HG03520 (cell line): Measurements from ENCODE around the gene GPER1.
"Not testable (repeated sequence)": the region's sequence is repeated elsewhere in the genome, so short reads cannot be mapped to it uniquely, and the experiment has no call there.

Experiments used
- ATAC-seq: cut with Tn5 transposase; IDR thresholded peaks from one replicate; pipeline ENCODE4 v1.9.1; 2021; ENCODE audit warnings: mild to moderate bottlenecking, moderate library complexity; ENCODE audit not compliant: unreplicated experiment

Gene GPER1

DNA sequence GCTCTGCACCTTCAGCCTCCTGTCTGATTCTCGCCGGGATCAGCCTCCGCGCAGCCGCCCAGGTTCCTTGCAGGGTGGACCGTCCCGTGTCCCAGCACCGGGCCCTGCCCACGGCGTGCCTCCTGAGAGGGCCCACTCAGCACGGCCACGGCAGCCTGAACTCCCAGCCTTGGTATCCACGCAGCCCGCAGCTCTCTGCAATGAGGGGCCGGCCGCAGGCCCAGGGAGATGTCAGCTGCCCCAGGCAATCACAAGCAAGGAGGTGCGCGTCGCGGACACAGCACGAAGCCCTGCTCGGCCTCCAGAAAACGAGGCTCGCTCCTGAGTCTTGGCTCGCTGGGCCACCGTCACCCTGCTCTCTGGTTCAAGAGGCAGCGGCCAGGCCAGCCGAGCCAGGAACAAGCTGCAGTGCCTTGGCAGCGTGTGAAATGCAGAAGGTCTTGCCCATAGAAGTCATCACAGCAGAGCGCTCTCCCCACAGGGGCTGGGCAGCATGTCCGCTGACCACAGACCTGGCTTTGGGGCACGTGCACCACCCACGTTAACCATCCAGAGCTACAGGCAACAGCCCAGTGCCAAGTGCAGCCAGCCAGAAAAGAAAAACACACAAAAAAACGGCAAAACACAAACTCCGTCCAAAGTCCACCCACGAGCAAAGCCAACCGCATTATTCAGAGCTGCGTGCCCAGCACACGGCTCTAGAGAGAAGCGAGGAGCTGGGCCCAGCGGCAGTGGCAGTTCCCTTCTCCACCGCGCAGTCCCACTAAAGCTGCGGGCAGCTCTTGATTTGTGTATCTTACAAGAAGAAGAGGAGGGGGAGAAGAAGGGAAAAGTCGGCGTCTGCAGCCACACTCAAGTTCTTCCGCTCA, 13.9 kb downstream of the GPER1 start:
- ATAC-seq, result no peak

GRCh38 chr7:1103009-1103788, 15.3 kb downstream of the GPER1 start:
- no peak for ATAC-seq

GRCh38 chr7:1103789-1104515, 16.0 kb downstream of the GPER1 start:
- no peak for ATAC-seq

GRCh38 chr7:1104516-1105179, 16.7 kb downstream of the GPER1 start:
- no peak for ATAC-seq

GRCh38 chr7:1105189-1105588, 17.3 kb downstream of the GPER1 start:
- ATAC-seq, result no peak

GRCh38 chr7:1106063-1106792, 18.3 kb downstream of the GPER1 start:
- no peak for ATAC-seq

- ATAC-seq, result no peak
Measured at GRCh38 chr7:1106793-1107421, 19.0 kb downstream of the GPER1 start.

DNA sequence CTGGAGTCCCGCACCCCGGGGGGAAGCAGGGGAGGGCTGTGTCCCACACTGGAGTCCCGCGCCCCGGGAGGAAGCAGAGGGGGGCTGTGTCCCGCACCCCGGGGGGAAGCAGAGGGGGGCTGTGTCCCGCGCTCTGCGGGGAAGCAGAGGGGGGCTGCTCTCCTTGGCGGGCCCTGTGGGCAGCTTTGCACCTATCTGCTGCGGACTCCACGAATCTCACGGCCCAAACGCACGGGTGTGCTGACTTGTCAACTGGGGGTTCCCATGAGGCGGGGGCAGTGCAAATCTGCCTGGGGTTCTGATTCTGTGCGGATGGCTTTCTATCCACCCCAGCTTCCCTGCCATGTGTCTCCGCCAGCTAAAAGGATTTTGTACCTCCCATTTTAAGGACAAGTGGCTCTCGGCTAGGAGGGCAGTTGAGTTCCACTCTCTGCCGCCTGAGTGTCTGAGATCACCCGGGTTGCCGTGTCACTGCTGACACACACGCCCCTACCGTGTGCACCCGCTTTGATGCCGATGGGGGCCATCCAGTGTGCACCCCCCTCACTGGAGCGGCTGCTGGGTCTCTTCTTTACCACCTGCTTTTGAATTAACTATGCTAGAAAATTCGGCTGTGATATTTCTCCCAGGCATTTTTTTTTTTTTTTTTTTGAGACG, 20.5 kb downstream of the GPER1 start:
- ATAC-seq, result no peak

GRCh38 chr7:1109581-1110310, 21.8 kb downstream of the GPER1 start:
- ATAC-seq, result no peak

- ATAC-seq, result no peak
Measured at GRCh38 chr7:1110358-1110757, 22.4 kb downstream of the GPER1 start.

- no peak for ATAC-seq
Measured at GRCh38 chr7:1111156-1111555, 23.2 kb downstream of the GPER1 start.

- no peak for ATAC-seq
Measured at GRCh38 chr7:1112109-1112508, 24.2 kb downstream of the GPER1 start.

GRCh38 chr7:1112625-1113547, 25.0 kb downstream of the GPER1 start:
- no peak for ATAC-seq

DNA sequence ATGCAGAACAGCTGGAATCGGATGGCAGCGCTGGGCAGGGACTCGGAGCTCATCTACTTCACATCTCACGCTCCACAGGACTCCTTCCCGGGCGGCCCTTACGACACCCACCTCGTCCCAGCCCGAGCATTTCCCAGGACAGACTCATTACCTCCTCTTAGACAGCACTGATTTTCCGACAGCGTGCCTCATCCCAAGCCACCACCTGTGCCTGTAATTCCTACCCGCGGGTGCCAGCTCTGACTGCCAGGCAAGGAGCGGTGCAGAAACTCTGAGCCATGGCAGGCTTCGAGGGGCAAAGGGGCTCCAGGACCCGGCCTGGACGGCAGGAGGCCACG, 25.6 kb downstream of the GPER1 start:
- no peak for ATAC-seq

GRCh38 chr7:1114088-1114487, 26.2 kb downstream of the GPER1 start:
- no peak for ATAC-seq

DNA sequence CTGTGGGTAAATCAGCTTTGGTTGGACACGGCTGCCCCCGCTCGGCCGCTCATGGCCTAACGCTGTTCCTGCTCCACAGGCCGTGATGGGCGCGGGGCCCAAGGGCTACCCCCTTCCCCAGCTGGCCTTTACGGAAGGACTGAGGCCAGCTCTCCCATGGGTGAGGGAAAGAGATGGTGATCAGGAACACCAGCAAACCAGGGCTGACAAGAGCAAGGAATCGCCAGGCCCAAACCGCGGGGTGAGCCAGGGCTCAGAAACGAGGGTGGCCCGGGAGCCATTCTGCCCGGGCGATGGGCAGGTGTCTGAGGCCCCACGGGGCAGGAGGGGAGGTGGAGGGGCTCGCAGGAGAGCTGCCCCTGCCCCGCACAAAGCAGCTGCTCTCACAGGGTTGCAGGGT, 26.6 kb downstream of the GPER1 start:
- no peak for ATAC-seq

DNA sequence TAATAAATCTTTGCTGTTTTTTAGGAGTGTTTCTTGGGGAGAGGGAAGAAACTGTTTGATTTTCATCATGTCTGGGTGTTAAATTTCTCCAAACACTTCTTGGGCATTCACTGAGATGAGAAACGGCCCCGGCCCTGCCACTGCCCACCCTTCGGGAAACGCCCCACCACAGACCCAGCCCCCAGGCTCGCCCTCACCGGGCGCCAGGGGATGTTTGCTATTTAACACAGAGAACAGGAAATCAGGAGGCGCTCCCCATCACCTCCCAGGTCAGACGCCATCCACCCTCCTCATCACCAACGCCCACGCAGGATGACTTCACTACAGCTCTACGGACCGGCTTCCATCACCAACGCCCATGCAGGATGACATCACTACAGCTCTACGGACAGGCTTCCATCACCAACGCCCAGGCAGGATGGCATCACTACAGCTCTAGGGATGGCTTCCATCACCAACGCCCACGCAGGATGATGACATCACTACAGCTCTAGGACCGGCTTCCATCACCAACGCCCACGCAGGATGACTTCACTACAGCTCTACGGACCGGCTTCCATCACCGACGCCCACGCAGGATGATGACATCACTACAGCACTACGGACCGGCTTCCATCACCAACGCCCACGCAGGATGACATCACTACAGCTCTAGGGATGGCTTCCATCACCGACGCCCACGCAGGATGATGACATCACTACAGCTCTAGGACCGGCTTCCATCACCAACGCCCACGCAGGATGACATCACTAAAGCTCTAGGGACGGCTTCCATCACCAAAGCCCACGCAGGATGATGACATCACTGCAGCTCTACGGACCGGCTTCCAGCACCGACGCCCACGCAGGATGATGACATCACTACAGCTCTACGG, 27.5 kb downstream of the GPER1 start:
- not testable (repeated sequence) for ATAC-seq
